Prostate gland (tissue), 2 donors: ENCODE data around the gene HSH2D. TPM values are rescaled to one million over a fixed set of nuclear protein-coding genes. Genes with fewer than 3 reads are reported as not detected.

Experiments
- DNase-seq: peaks from one replicate; pipeline ENCODE4 v3.0.0-alpha.2; 2019; ENCODE audit warnings: low spot score
- H3K27ac ChIP-seq, 2 donors: fragments of 200-600 bp; sonication (generic); 2 replicates each; pipeline ENCODE4 v1.5.1; 2017 to 2019
- H3K27me3 ChIP-seq: fragments of 200-600 bp; sonication (generic); replicated peaks from 2 replicates; pipeline ENCODE4 v1.5.1; 2019; ENCODE audit not compliant: insufficient read depth
- H3K36me3 ChIP-seq, 2 donors: fragments of 200-600 bp; sonication (generic); 1 replicate in 1 of 2; 2 replicates in 1 of 2; pipeline versions ENCODE4 v1.5.1 to v1.8.1; 2017 to 2019
- H3K4me1 ChIP-seq: fragments of 200-600 bp; sonication (generic); replicated peaks from 2 replicates; pipeline ENCODE4 v1.5.1; 2019
- H3K4me3 ChIP-seq, 2 donors: fragments of 200-600 bp; sonication (generic); 2 replicates each; pipeline ENCODE4 v1.5.1; 2017 to 2019
- H3K9me3 ChIP-seq: fragments of 200-600 bp; sonication (generic); 2 replicates; pipeline ENCODE4 v1.5.1; 2017
- CTCF ChIP-seq, 4 experiments: fragments of 200-600 bp in 2 of 4; fragments of 450-650 bp in 2 of 4; sonication (generic) in 2 of 4; IDR thresholded peaks; 1 replicate in 3 of 4; 2 replicates in 1 of 4; pipeline ENCODE4 v1.5.1; 2016 to 2019; ENCODE audit warnings: antibody characterized with exemption in 4 of 4, mild to moderate bottlenecking in 2 of 4, moderate library complexity in 2 of 4
- POLR2A ChIP-seq: fragments of 450-650 bp; IDR thresholded peaks from one replicate; pipeline ENCODE4 v1.6.1; 2016; ENCODE audit warnings: antibody characterized with exemption, mild to moderate bottlenecking
- POLR2AphosphoS5 ChIP-seq: sonication (generic); formaldehyde crosslinking; IDR thresholded peaks from one replicate; pipeline ENCODE4 v1.6.1; 2017; ENCODE audit warnings: antibody characterized with exemption
- WGBS: methylation state at CpG from one replicate; pipeline ENCODE4 v1.1.5; 2018; 5-methylcytosine and 5-hydroxymethylcytosine counted together
- intact Hi-C: fragments of 100-400 bp; cut with DNase I; formaldehyde crosslinking; loops from one replicate; pipeline ENCODE4 v1.14.2; 2022
- small RNA-seq, 2 donors: library from RNA; depleted of rRNA; stranded (forward); fragments of <200 nt; gene quantifications; one replicate each; pipeline ENCODE3, GENCODE V24; 2016
- total RNA-seq, 2 donors: library from RNA; depleted of rRNA; stranded (reverse); fragments of >200 nt; gene quantifications; one replicate each; pipeline ENCODE4 v1.1.0, GENCODE V29; 2016

HSH2D gene
- total RNA-seq, 2 donors from 2014 or later, result 12.6 to 13.5 TPM

- peaks cover 0 to 6% of the 10 kb centered on the region in 2 donors for H3K36me3 ChIP-seq
- H3K27ac ChIP-seq, result no peak overlapping the region
- no peak overlapping the region for H3K4me3 ChIP-seq
- H3K4me1 ChIP-seq, result peaks cover 7% of the 10 kb centered on the region
- no peak for TF ChIP-seq CTCF (IDR thresholded peaks at IDR 0.05)
- TF ChIP-seq POLR2AphosphoS5, result no peak
- no peak for TF ChIP-seq POLR2A
- 86% methylated on average over 14 of the region's 14 CpGs for WGBS
- no peaks in the 10 kb centered on the region for H3K9me3 ChIP-seq
- no peaks in the 10 kb centered on the region for H3K27me3 ChIP-seq
- DNase-seq, result no peak
- intact Hi-C loops, result no loop called here
Measured at GRCh38 chr19:16206046-16206605, 62.6 kb downstream of the HSH2D start.

GRCh38 chr19:16206637-16207036 is 63.2 kb downstream of the HSH2D start:
- Histone ChIP-seq H3K4me1 (peaks cover 7% of the 10 kb centered on the region), H3K36me3 (peaks cover 0 to 6% of the 10 kb centered on the region in 2 donors), H3K9me3 (no peaks in the 10 kb centered on the region), H3K27ac (no peak overlapping the region), H3K27me3 (no peaks in the 10 kb centered on the region), H3K4me3 (no peak overlapping the region)
- DNase-seq, result no peak
- no peak for TF ChIP-seq CTCF (IDR thresholded peaks at IDR 0.05)
- TF ChIP-seq POLR2A, result no peak
- no peak for TF ChIP-seq POLR2AphosphoS5
- intact Hi-C loops, result no loop called here
- 95% methylated on average over 7 of the region's 7 CpGs for WGBS

GRCh38 chr19:16207063-16207462 is 63.6 kb downstream of the HSH2D start:
- peaks cover 5% of the 10 kb centered on the region for H3K4me1 ChIP-seq
- TF ChIP-seq POLR2A (no peak), CTCF (IDR thresholded peaks at IDR 0.05) (no peak), POLR2AphosphoS5 (no peak)
- intact Hi-C loops, result no loop called here

GRCh38 chr19:16207490-16208025 is 64.1 kb downstream of the HSH2D start:
- WGBS, result 96% methylated on average over 12 of the region's 12 CpGs
- DNase-seq, result no peak
- Histone ChIP-seq H3K36me3 (peaks cover 0 to 6% of the 10 kb centered on the region in 2 donors), H3K4me3 (no peak overlapping the region), H3K27me3 (no peaks in the 10 kb centered on the region), H3K27ac (no peak overlapping the region), H3K4me1 (peaks cover under 1% of the 10 kb centered on the region), H3K9me3 (no peaks in the 10 kb centered on the region)
- intact Hi-C loops, result no loop called here
- no peak for TF ChIP-seq POLR2AphosphoS5
- no peak for TF ChIP-seq CTCF (IDR thresholded peaks at IDR 0.05)
- TF ChIP-seq POLR2A, result no peak

More at GRCh38 chr19:16207063-16207462, 63.6 kb downstream of the HSH2D start:
- peaks cover 0 to 6% of the 10 kb centered on the region in 2 donors for H3K36me3 ChIP-seq
- no peaks in the 10 kb centered on the region for H3K9me3 ChIP-seq
- no peak for DNase-seq
- H3K4me3 ChIP-seq, result no peak overlapping the region
- H3K27me3 ChIP-seq, result no peaks in the 10 kb centered on the region
- H3K27ac ChIP-seq, result no peak overlapping the region
- 87% methylated on average over 10 of the region's 10 CpGs for WGBS

Small RNA genes within 50 kb of the gene (small RNA-seq; reads per million reads assigned to genes)
- gene RF00017, result 0 reads per million in 2 donors

Other genes starting within 250 kb of the HSH2D start
- gene CYP4F2, start 245.6 kb upstream of the HSH2D start, total RNA-seq, result 10 to 100 TPM; 16.4 to 22.5 TPM
- 10 to 100 TPM; 12.7 to 20.8 TPM for gene CYP4F11, start 209.2 kb upstream of the HSH2D start, total RNA-seq
- not detected for gene OR10H4, start 194.7 kb upstream of the HSH2D start, total RNA-seq
- gene TPM4, start 67.2 kb upstream of the HSH2D start, total RNA-seq, result 100 to 1,000 TPM; 379 TPM
- 10 to 100 TPM; 67.8 to 70.5 TPM for gene RAB8A, start 31.8 kb upstream of the HSH2D start, total RNA-seq
- not detected for gene CIB3, start 29.8 kb downstream of the HSH2D start, total RNA-seq
- 100 to 1,000 TPM in 1 of 2 donors, 10 to 100 TPM in 1; 98.1 to 103 TPM for gene FAM32A, start 41.7 kb downstream of the HSH2D start, total RNA-seq
- 100 to 1,000 TPM in 1 of 2 donors, 10 to 100 TPM in 1; 45.9 to 130 TPM for gene AP1M1, start 54.2 kb downstream of the HSH2D start, total RNA-seq
- 10 to 100 TPM; 19.8 to 24.4 TPM for gene KLF2, start 181.1 kb downstream of the HSH2D start, total RNA-seq